Smooth muscle cell (in vitro differentiated cells): ENCODE results near the gene SORD. TPM values are rescaled to one million over a fixed set of nuclear protein-coding genes. Genes with fewer than 3 reads are reported as not detected.

Source experiments
- DNase-seq: peaks from one replicate; lab custom pipeline; 2025; ENCODE audit not compliant: unreplicated experiment; lab: John Stamatoyannopoulos, UW
- H2AFZ ChIP-seq: fragments of 200-600 bp; sonication (generic); 2 replicates; pipeline ENCODE4 v1.6.0; 2016; ENCODE audit warnings: antibody characterized with exemption, low read depth, mild to moderate bottlenecking
- H3F3A ChIP-seq: fragments of 200-600 bp; sonication (generic); 2 replicates; pipeline ENCODE4 v1.6.0; 2017; ENCODE audit warnings: antibody characterized with exemption, low read depth
- H3K27ac ChIP-seq: fragments of 200-600 bp; sonication (generic); 2 replicates; pipeline ENCODE4 v1.5.1; 2016; ENCODE audit warnings: low read depth, mild to moderate bottlenecking
- H3K27me3 ChIP-seq: fragments of 200-600 bp; sonication (generic); 2 replicates; pipeline ENCODE4 v1.6.1; 2016; ENCODE audit warnings: low read depth, mild to moderate bottlenecking
- H3K36me3 ChIP-seq: fragments of 200-600 bp; sonication (generic); 2 replicates; pipeline ENCODE4 v1.5.1; 2016; ENCODE audit warnings: low read depth
- H3K4me1 ChIP-seq: fragments of 200-600 bp; sonication (generic); 2 replicates; pipeline ENCODE4 v1.5.1; 2016; ENCODE audit warnings: low read depth
- H3K4me2 ChIP-seq: fragments of 200-600 bp; sonication (generic); 2 replicates; pipeline ENCODE4 v1.6.0; 2016; ENCODE audit warnings: mild to moderate bottlenecking
- H3K4me3 ChIP-seq: fragments of 200-600 bp; sonication (generic); 2 replicates; pipeline ENCODE4 v1.5.1; 2016; ENCODE audit warnings: mild to moderate bottlenecking
- H3K79me2 ChIP-seq: fragments of 200-600 bp; sonication (generic); 2 replicates; pipeline ENCODE4 v1.6.0; 2016; ENCODE audit warnings: low read depth, mild to moderate bottlenecking
- H3K9ac ChIP-seq: fragments of 200-600 bp; sonication (generic); 2 replicates; pipeline ENCODE4 v1.6.0; 2016; ENCODE audit warnings: low read depth
- H3K9me3 ChIP-seq: fragments of 200-600 bp; sonication (generic); replicated peaks from 2 replicates; pipeline ENCODE4 v1.5.1; 2016; ENCODE audit warnings: low read depth
- H4K20me1 ChIP-seq: fragments of 200-600 bp; sonication (generic); 2 replicates; pipeline ENCODE4 v1.6.0; 2016; ENCODE audit warnings: low read depth
- WGBS: methylation state at CpG from one replicate; pipeline ENCODE4 v1.1.7; 2016; ENCODE audit warnings: low lambda C conversion rate; 5-methylcytosine and 5-hydroxymethylcytosine counted together
- polyA plus RNA-seq: library from polyadenylated mRNA; unstranded; fragments of >200 nt; fragmentation: Nextera tagmentation; extraction: Ambion mirVana; gene quantifications from 2 replicates; pipeline ENCODE4 v1.2.1, GENCODE V29; 2016
- total RNA-seq: library from RNA; depleted of rRNA; stranded (reverse); fragments of >200 nt; gene quantifications from 2 replicates; pipeline ENCODE4 v1.2.3, GENCODE V29; 2014
- TF ChIP-seq, protein P1 (sequence below): fragments of 200-600 bp; sonication (generic); IDR thresholded peaks from 2 replicates; pipeline ENCODE4 v1.5.1; 2017; ENCODE audit warnings: borderline replicate concordance, mild to moderate bottlenecking, antibody characterized with exemption; ENCODE audit not compliant: insufficient read depth, poor library complexity, severe bottlenecking

The SORD gene
- total and polyA plus RNA-seq, 2 experiments from 2014 or later: 22.1 to 26.8 TPM

DNA sequence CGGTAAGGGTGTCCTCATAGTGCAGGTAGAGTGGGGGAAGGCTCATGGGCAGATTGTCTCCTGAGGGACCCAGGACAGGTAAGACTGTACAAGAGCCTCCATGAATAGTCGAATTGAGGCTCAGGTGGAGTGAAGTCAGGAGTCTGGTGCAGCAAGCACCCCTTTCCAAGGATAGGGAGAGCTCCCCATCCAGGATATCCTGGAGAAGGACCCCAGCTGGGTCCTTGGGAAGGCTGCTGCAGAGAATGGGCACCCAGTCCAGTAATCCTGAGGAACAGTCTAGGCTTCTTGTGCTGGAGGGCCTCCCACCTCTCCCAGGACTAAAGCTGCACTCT lies 91.7 kb downstream of the SORD start:
- Histone ChIP-seq H3K4me1 (peaks cover 8% of the 10 kb centered on the region), H3K27me3 (peaks cover 77% of the 10 kb centered on the region), H3K4me3 (peak overlapping the region; percentile 16), H4K20me1 (no peaks in the 10 kb centered on the region), H3K79me2 (no peaks in the 10 kb centered on the region), H3K4me2 (peak overlapping the region; percentile 26), H2AFZ (no peak overlapping the region), H3K9ac (no peak overlapping the region), H3K36me3 (no peaks in the 10 kb centered on the region), H3K9me3 (no peaks in the 10 kb centered on the region), H3K27ac (no peak overlapping the region), H3F3A (no peaks in the 10 kb centered on the region)
- WGBS: 48% methylated on average over 2 of the region's 2 CpGs
- TF ChIP-seq, protein P1, sequence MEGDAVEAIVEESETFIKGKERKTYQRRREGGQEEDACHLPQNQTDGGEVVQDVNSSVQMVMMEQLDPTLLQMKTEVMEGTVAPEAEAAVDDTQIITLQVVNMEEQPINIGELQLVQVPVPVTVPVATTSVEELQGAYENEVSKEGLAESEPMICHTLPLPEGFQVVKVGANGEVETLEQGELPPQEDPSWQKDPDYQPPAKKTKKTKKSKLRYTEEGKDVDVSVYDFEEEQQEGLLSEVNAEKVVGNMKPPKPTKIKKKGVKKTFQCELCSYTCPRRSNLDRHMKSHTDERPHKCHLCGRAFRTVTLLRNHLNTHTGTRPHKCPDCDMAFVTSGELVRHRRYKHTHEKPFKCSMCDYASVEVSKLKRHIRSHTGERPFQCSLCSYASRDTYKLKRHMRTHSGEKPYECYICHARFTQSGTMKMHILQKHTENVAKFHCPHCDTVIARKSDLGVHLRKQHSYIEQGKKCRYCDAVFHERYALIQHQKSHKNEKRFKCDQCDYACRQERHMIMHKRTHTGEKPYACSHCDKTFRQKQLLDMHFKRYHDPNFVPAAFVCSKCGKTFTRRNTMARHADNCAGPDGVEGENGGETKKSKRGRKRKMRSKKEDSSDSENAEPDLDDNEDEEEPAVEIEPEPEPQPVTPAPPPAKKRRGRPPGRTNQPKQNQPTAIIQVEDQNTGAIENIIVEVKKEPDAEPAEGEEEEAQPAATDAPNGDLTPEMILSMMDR: no peak
- DNase-seq: no peak

DNA sequence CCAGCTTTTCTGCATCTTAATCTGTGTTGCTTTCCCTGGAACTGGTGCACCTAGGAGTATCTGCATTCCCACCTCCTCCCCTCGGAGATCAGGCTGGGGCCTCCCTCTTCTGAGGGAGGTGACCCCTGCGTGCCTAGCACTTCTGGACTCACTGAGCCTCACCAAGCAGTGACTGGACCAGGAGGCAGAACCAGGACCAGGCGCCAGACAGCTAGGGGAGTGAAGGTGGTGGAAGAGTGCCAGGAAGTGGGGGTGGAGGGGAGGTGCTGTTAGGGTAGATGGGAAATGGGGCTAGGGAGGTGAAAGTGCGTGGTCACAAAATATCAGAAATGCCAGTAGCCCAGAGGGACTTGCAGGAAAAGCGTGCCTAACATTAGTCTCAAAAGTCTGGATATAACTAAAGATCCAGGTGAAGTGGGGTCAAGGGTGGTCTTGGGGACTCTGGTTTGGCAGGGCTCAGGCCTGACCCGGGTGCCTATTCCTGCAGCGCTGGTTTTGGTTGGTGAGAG lies 92.4 kb downstream of the SORD start:
- Histone ChIP-seq H3K9ac (no peak overlapping the region), H3K27me3 (peaks cover 71% of the 10 kb centered on the region), H3K79me2 (no peaks in the 10 kb centered on the region), H3F3A (no peaks in the 10 kb centered on the region), H3K4me3 (no peak overlapping the region), H3K4me2 (no peak overlapping the region), H3K4me1 (peaks cover 8% of the 10 kb centered on the region), H2AFZ (no peak overlapping the region), H3K27ac (no peak overlapping the region), H3K36me3 (no peaks in the 10 kb centered on the region), H3K9me3 (no peaks in the 10 kb centered on the region), H4K20me1 (no peaks in the 10 kb centered on the region)
- no peak for DNase-seq
- 71% methylated on average over 7 of the region's 7 CpGs for WGBS
- TF ChIP-seq, protein P1: no peak

GRCh38 chr15:45116006-45116481 lies 93.0 kb downstream of the SORD start:
- TF ChIP-seq, protein P1: no peak
- DNase-seq: no peak
- Histone ChIP-seq H3K9me3 (no peaks in the 10 kb centered on the region), H4K20me1 (no peaks in the 10 kb centered on the region), H3K4me2 (no peak overlapping the region), H3K79me2 (no peaks in the 10 kb centered on the region), H3K36me3 (no peaks in the 10 kb centered on the region), H3K27ac (no peak overlapping the region), H3K4me1 (peaks cover 8% of the 10 kb centered on the region), H3F3A (no peaks in the 10 kb centered on the region), H2AFZ (no peak overlapping the region), H3K4me3 (no peak overlapping the region), H3K9ac (no peak overlapping the region), H3K27me3 (peaks cover 67% of the 10 kb centered on the region)
- 61% methylated on average over 19 of the region's 19 CpGs for WGBS
